IMR-90 (cell line): ENCODE measurements around the gene EXOC4. TPM values are rescaled to one million over a fixed set of nuclear protein-coding genes. Genes with fewer than 3 reads are reported as not detected.

ENCODE experiments used
- ATAC-seq: fragments of 200-7000 bp; cut with Tn5 transposase; 2 replicates; pipeline ENCODE4 v1.9.1; 2020; ENCODE audit warnings: low read depth, mild to moderate bottlenecking, moderate library complexity
- BruUV-seq: library from RNA; stranded (reverse); fragments of 400-500 nt; replicated peaks from 2 replicates; lab custom pipeline; 2021; lab: Mats Ljungman, UMichigan
- CTCF ChIA-PET: fragments of 300-600 bp; formaldehyde crosslinking; extraction: SDS; loops from one replicate; lab custom pipeline; 2021; ENCODE audit warnings: antibody characterized with exemption; lab: Yijun Ruan, JAX
- POLR2A ChIA-PET: fragments of 300-600 bp; sonication (Branson Sonifier 250); formaldehyde crosslinking; loops from one replicate; lab custom pipeline; 2022; ENCODE audit warnings: antibody characterized with exemption; ENCODE audit not compliant: unreplicated experiment; lab: Charles Lee
- DNase-seq: peaks from one replicate; pipeline ENCODE4 v3.0.0; 2013
- H2AFZ ChIP-seq: replicated peaks from 2 replicates; pipeline ENCODE3; 2013; ENCODE audit warnings: low read length, mild to moderate bottlenecking; ENCODE audit not compliant: poor library complexity
- H2AK5ac ChIP-seq: 2 replicates; pipeline ENCODE4 v1.6.1; 2013; ENCODE audit warnings: low read depth, low read length, inconsistent platforms
- H2AK9ac ChIP-seq: replicated peaks from 2 replicates; pipeline ENCODE3; 2013; ENCODE audit warnings: mild to moderate bottlenecking, low read depth, low read length, moderate library complexity; ENCODE audit not compliant: poor library complexity
- H2BK120ac ChIP-seq: 2 replicates; pipeline ENCODE4 v1.6.1; 2013; ENCODE audit warnings: low read depth, low read length, inconsistent platforms
- H2BK15ac ChIP-seq: 3 replicates; pipeline ENCODE4 v1.6.1; 2013; ENCODE audit warnings: low read depth, low read length, inconsistent platforms
- H2BK20ac ChIP-seq: 2 replicates; pipeline ENCODE4 v1.6.1; 2013; ENCODE audit warnings: low read depth, mild to moderate bottlenecking, inconsistent platforms, low read length, moderate library complexity
- H2BK5ac ChIP-seq: 2 replicates; pipeline ENCODE4 v1.6.1; 2013; ENCODE audit warnings: mild to moderate bottlenecking, low read depth, low read length, inconsistent platforms; ENCODE audit not compliant: poor library complexity, severe bottlenecking
- H3K14ac ChIP-seq: replicated peaks from 2 replicates; pipeline ENCODE4 v1.6.1; 2013; ENCODE audit warnings: low read depth, low read length, inconsistent platforms
- H3K18ac ChIP-seq: 2 replicates; pipeline ENCODE4 v1.6.1; 2013; ENCODE audit warnings: low read depth, low read length, control low read depth
- H3K23ac ChIP-seq: 2 replicates; pipeline ENCODE4 v1.6.1; 2013; ENCODE audit warnings: low read depth, low read length, inconsistent platforms
- H3K27ac ChIP-seq: 2 replicates; pipeline ENCODE4 v1.5.1; 2013; ENCODE audit warnings: mild to moderate bottlenecking, control low read depth, low read length; ENCODE audit not compliant: insufficient read depth
- H3K27me3 ChIP-seq: 2 replicates; pipeline ENCODE4 v1.6.1; 2013; ENCODE audit warnings: low read length; ENCODE audit not compliant: control insufficient read depth, insufficient read depth
- H3K36me3 ChIP-seq: 2 replicates; pipeline ENCODE4 v1.6.1; 2013; ENCODE audit warnings: low read length, mixed read lengths; ENCODE audit not compliant: control insufficient read depth, insufficient read depth
- H3K4ac ChIP-seq: 2 replicates; pipeline ENCODE4 v1.6.1; 2013; ENCODE audit warnings: low read depth, low read length, inconsistent platforms
- H3K4me1 ChIP-seq: 2 replicates; pipeline ENCODE4 v1.6.1; 2013; ENCODE audit warnings: low read length, mixed read lengths; ENCODE audit not compliant: control insufficient read depth, insufficient read depth
- H3K4me2 ChIP-seq: 2 replicates; pipeline ENCODE4 v1.6.1; 2013; ENCODE audit warnings: low read depth, mild to moderate bottlenecking, control low read depth, low read length, moderate library complexity
- H3K4me3 ChIP-seq: 2 replicates; pipeline ENCODE4 v1.5.1; 2013; ENCODE audit warnings: low read depth, mild to moderate bottlenecking, control low read depth, low read length, moderate library complexity; ENCODE audit not compliant: insufficient read depth
- H3K56ac ChIP-seq: 2 replicates; pipeline ENCODE4 v1.6.1; 2013; ENCODE audit warnings: low read length, inconsistent platforms; ENCODE audit not compliant: insufficient read depth; ENCODE audit errors: extremely low read depth
- H3K79me1 ChIP-seq, 2 experiments: 2 replicates each; pipeline ENCODE4 v1.6.1; 2013; ENCODE audit warnings: low read length in 2 of 2, inconsistent platforms in 1 of 2, low read depth in 1 of 2
- H3K9ac ChIP-seq: 2 replicates; pipeline ENCODE4 v1.6.1; 2013; ENCODE audit warnings: low read depth, low read length, control low read depth
- H3K9me1 ChIP-seq: 2 replicates; pipeline ENCODE4 v1.6.1; 2013; ENCODE audit warnings: low read length, inconsistent platforms; ENCODE audit not compliant: insufficient read depth
- H3K9me3 ChIP-seq: 2 replicates; pipeline ENCODE4 v1.6.1; 2013; ENCODE audit warnings: low read length; ENCODE audit not compliant: control insufficient read depth, insufficient read depth
- H4K20me1 ChIP-seq: 2 replicates; pipeline ENCODE4 v1.6.1; 2013; ENCODE audit warnings: low read length, inconsistent platforms; ENCODE audit not compliant: insufficient read depth
- H4K5ac ChIP-seq: 2 replicates; pipeline ENCODE4 v1.6.1; 2013; ENCODE audit warnings: mild to moderate bottlenecking, low read depth, low read length, control low read depth
- H4K8ac ChIP-seq, 2 experiments: 2 replicates each; pipeline ENCODE4 v1.6.1; 2013; ENCODE audit warnings: low read depth in 2 of 2, low read length in 2 of 2, control low read depth in 1 of 2, inconsistent platforms in 1 of 2
- H4K91ac ChIP-seq: 2 replicates; pipeline ENCODE4 v1.6.1; 2013; ENCODE audit warnings: low read depth, low read length, inconsistent platforms; ENCODE audit not compliant: insufficient read depth
- CEBPB ChIP-seq: IDR thresholded peaks from 2 replicates; pipeline ENCODE4 v1.6.1; 2012; ENCODE audit warnings: low read depth, low read length, improper control_type of control experiment
- CHD1 ChIP-seq: IDR thresholded peaks from 2 replicates; pipeline ENCODE4 v1.6.1; 2012; ENCODE audit warnings: low read depth, low read length, improper control_type of control experiment
- ELK1 ChIP-seq: fragments of 150-350 bp; IDR thresholded peaks from 2 replicates; pipeline ENCODE4 v1.6.1; 2016; ENCODE audit warnings: low read depth, mild to moderate bottlenecking, low read length, moderate library complexity, borderline replicate concordance
- MAZ ChIP-seq: IDR thresholded peaks from 2 replicates; pipeline ENCODE4 v1.6.1; 2012; ENCODE audit warnings: low read depth, mild to moderate bottlenecking, low read length, improper control_type of control experiment, moderate library complexity, borderline replicate concordance
- RAD21 ChIP-seq: IDR thresholded peaks from 2 replicates; pipeline ENCODE4 v1.6.1; 2012; ENCODE audit warnings: low read length, improper control_type of control experiment
- RFX5 ChIP-seq: IDR thresholded peaks from 2 replicates; pipeline ENCODE4 v1.8.0; 2012; ENCODE audit warnings: low read depth, mild to moderate bottlenecking, low read length, moderate library complexity
- WGBS, 2 experiments: methylation state at CpG; one replicate each; pipeline versions ENCODE4 v1.1.5 to v1.1.7; 2013; ENCODE audit warnings: missing lambda C conversion rate in 2 of 2; ENCODE audit not compliant: insufficient read length in 1 of 2; ENCODE audit errors: extremely low coverage in 2 of 2; 5-methylcytosine and 5-hydroxymethylcytosine counted together
- dilution Hi-C: fragments of 300-500 bp; cut with HindIII; formaldehyde crosslinking; loops from one replicate; pipeline ENCODE4 v1.14.3; 2018; ENCODE audit warnings: low sequenced_read_pairs; ENCODE audit not compliant: unreplicated experiment
- in situ Hi-C: fragments of 300-500 bp; cut with MboI; formaldehyde crosslinking; loops from 3 replicates; pipeline ENCODE4 v1.14.3; 2019; ENCODE audit warnings: low sequenced_read_pairs, inconsistent platforms, mixed read lengths
- intact Hi-C: fragments of 100-400 bp; cut with micrococcal nuclease; formaldehyde crosslinking; loops from 2 replicates; pipeline ENCODE4 v1.10.0; 2022
- polyA plus RNA-seq, 3 experiments: library from polyadenylated mRNA; depleted of rRNA; stranded (reverse); fragments of >200 nt; gene quantifications; 2 replicates each; pipeline ENCODE4 v1.2.3, GENCODE V29; 2012; ENCODE audit warnings: low replicate concordance in 1 of 3
- total RNA-seq: library from RNA; depleted of rRNA; stranded (reverse); fragments of >200 nt; gene quantifications from 2 replicates; pipeline ENCODE4 v1.2.3, GENCODE V29; 2012
- TF ChIP-seq, protein P1 (sequence below): conservative IDR thresholded peaks from 2 replicates; pipeline ENCODE4 v1.5.1; 2012; ENCODE audit warnings: mild to moderate bottlenecking, low read depth, low read length, improper control_type of control experiment

Gene EXOC4
- total and polyA plus RNA-seq, 2 of the 4 experiments (the other 2 are of a cell fraction) = 25.4 to 94.6 TPM

DNA sequence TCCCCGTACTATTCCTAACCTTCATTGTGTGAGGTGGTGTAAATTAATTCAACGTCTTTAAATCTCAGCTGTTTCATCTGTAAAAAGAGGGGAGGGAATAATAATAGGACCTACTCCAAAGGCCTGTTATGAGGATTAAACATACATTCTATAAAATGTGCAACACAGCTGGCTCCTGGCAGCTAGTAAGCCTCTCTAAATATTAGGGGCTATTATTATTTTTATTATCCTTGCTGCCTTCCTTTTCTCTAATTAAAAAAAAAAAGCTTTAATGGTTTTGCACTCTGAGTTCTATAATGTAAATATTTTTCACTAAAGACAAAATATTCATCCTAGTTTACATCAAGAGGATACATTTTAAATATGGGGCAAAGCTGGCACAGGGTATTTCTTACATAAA, 19.5 kb downstream of the EXOC4 start:
- ATAC-seq (no peak), DNase-seq (no peak)
- Histone ChIP-seq H3K27me3 (no peaks in the 10 kb centered on the region), H2BK5ac (no peak overlapping the region), H3K4ac (no peak overlapping the region), H4K20me1 (no peaks in the 10 kb centered on the region; the same call in 1 of the 2 replicates), H2BK15ac (no peak overlapping the region), H2AK5ac (no peak overlapping the region), H3K14ac (no peak overlapping the region), H3K4me1 (peaks cover 5% of the 10 kb centered on the region), H4K5ac (no peak overlapping the region), H2BK20ac (no peak overlapping the region), H3K9me1 (peaks cover 7% of the 10 kb centered on the region), H3K56ac (no peak overlapping the region), H2AFZ (no peak overlapping the region), H3K23ac (no peak overlapping the region), H3K18ac (no peak overlapping the region), H3K9me3 (no peaks in the 10 kb centered on the region), H4K91ac (no peak overlapping the region), H3K36me3 (peaks cover 7% of the 10 kb centered on the region), H3K27ac (no peak overlapping the region), H3K4me2 (no peak overlapping the region), H2AK9ac (no peak overlapping the region), H2BK120ac (no peak overlapping the region), H3K79me1 (peaks cover 18 to 48% of the 10 kb centered on the region in 2 experiments), H4K8ac (no peak overlapping the region), H3K4me3 (no peak overlapping the region), H3K9ac (no peak overlapping the region)
- WGBS, 2 experiments = no CpG with 5 or more reads among the region's 2 CpGs
- no TSS peak for BruUV-seq
- ChIA-PET CTCF (interaction anchor here (0.9 to 1.4 kb wide), 3 partner anchors 12 to 162 kb away, joined by 3 to 5 read pairs (median 3); no protein-coding TSS in a partner anchor), POLR2A (no interaction called here)
- intact Hi-C loops = no loop called here
- TF ChIP-seq ELK1 (no peak), RAD21 (no peak), RFX5 (no peak), MAZ (no peak), CEBPB (no peak), CHD1 (no peak)
- TF ChIP-seq, protein P1, sequence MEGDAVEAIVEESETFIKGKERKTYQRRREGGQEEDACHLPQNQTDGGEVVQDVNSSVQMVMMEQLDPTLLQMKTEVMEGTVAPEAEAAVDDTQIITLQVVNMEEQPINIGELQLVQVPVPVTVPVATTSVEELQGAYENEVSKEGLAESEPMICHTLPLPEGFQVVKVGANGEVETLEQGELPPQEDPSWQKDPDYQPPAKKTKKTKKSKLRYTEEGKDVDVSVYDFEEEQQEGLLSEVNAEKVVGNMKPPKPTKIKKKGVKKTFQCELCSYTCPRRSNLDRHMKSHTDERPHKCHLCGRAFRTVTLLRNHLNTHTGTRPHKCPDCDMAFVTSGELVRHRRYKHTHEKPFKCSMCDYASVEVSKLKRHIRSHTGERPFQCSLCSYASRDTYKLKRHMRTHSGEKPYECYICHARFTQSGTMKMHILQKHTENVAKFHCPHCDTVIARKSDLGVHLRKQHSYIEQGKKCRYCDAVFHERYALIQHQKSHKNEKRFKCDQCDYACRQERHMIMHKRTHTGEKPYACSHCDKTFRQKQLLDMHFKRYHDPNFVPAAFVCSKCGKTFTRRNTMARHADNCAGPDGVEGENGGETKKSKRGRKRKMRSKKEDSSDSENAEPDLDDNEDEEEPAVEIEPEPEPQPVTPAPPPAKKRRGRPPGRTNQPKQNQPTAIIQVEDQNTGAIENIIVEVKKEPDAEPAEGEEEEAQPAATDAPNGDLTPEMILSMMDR = no peak
- dilution Hi-C loops = no loop called here
- in situ Hi-C loops = no loop called here
